Hematopoietic multipotent progenitor cell treated with erythropoietin and hydrocortisone succinate and interleukin-3 and kit ligand, for 17 days (in vitro differentiated cells): Measurements from ENCODE around the gene STAC2.

Source experiments
- DNase-seq: peaks from one replicate; pipeline ENCODE4 v3.0.0-alpha.2; 2015; ENCODE audit warnings: low spot score

Gene STAC2

DNA sequence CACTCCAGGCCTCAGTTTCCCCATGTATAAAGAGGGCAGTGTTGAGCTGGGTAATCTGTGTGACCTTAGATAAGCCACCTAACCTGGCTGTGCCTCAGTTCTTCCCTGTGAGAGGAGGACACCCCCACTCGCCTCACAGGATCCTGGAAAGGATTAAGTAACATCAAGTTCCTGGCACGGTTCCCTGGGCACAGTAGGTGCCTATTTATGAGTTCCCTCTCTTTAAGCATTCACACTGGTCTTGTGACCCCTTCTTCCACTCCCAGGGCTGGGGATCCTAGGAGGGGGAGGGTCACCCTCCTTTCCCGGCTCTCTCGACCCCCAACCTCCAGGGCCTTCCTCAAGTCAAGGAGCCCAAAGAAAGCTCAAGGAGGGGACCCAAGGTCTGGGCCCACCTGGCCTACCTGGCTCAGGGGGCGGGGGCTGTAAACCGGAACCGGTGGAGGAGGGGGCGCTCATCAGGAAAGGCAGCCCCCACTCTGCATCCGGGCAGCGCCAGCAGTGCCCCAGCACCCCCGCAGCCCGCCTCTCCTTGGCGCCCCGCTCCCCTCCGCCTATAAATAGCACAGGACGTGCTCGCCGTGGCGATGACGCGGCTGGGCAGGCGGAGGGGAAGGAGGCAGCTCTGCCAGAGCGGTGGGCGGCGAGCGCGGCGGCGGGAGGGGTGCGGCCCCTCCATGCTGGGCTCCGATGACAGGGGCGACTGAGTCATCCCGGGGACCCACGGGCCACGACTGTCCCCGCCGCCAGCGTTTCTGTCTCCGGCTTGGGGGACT is 16.2 kb downstream of the STAC2 start:
- no peak for DNase-seq

DNA sequence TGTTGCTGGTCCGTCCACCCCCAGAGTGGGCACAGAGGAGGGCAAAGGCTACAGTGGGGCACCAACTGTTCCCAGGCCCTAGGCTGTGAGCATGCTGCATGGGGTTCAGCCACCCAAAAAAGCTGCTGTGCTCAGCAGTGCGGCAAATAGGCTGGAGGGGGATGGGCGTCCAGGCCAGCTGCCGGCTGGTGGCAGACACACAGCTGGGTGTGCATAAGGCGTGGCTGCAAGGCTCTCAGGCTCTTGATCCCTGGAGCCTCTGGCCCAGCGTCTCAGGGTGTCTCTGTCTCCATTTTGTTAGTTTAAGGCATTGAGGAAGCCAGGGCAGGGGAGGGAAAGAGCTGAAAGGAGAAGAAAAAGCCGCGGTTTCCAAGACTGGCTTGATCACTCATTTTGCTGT is 16.9 kb downstream of the STAC2 start:
- no peak for DNase-seq

- DNase-seq: no peak
Measured at GRCh38 chr17:39208136-39208535, 17.6 kb downstream of the STAC2 start.

DNA sequence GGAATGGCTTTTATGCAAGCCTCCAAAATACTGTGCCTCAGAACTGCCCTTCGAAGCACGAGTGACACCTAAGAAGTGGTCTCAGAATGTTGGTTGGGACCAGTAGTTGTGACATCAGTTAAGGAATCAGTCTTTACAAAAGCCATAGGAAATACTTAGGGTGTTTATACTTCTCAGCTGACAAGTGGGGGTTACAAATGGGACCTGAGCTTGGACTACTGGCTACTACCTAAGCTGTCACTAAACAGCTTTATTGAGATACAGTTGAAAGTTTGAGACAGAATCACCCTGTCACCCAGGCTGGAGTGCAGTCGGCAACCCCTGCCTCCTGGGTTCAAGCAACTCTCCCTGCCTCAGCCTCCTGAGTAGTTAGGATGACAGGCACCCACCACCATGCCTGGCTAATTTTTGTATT is 20.6 kb downstream of the STAC2 start:
- DNase-seq: no peak

DNA sequence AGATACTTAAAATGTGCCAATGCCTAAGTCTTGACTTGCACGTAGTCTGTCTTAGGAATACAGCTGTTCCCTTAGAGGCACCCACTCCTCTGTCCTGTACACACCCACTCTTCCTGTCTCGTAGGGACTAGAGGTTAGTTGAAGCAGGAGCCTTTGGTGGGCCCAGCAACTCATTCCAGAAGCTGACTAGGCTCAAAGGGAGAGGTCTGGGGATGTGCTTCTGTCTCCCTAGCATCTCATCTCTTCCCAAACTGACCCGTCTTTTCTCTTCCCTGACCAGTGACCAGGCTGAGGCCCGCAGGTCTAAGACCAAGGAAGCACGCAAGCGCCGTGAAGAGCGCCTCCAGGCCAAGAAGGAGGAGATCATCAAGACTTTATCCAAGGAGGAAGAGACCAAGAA is 21.5 kb downstream of the STAC2 start:
- DNase-seq: no peak

DNA sequence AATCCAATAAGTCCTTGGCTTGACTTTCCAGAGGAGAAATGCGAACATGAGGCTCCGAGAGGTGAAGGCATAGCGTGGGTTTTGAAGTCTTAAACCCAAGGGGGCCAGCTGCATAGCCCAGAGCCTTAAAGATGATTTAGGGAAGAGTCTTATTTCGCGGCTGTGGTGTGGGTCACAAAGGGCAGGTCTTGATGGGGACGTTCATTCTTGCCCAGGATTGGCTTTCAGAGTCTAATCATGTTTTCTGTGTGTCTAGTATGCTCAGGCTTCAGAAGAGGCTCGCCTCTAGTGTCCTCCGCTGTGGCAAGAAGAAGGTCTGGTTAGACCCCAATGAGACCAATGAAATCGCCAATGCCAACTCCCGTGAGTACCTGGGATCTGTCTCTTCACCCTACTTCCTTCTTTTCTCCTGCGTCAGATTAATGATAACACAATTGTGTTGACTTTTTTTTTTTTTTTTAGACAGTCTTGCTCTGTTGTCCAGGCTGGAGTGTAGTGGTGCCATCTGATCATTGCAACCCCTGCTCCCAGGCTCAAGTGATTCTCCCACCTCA is 24.7 kb downstream of the STAC2 start:
- DNase-seq: no peak

DNA sequence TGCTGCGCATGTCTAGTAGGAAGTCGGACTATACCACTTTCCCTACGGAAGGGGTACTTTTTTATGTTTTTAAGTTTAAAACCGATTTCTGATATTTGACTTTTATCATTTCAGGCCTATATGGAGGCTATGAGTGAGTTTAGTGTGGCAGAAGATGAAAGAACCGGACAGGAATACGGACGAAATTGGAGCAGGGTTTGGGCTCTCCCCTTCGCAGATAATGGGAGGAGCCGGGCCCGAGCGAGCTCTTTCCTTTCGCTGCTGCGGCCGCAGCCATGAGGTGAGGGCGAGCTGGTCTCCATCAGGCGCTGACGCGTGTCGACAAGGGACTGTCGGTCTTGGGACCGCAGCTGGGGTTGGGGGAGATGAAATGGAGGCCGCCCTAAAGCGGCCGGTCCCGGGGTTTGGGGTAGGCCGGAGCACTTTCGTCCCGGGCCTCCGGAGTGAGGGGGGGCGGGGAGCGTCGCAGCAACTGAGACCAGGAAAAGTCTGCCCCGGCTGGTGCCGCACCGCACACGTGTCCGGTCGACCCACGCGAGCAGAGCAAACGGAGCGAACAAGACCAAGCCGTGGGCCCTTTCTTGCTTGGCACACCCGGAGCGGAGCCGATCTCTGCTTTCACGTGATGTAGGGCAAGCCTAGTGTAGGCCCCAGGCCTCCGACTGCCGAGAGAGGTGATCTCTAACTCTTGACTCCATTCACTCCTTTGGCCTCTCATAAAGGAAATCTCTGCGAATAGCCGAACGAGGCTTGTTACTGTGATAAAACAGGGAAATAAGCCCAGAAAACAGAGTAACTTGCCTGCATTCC is 25.5 kb downstream of the STAC2 start, which contains the start of gene RPL19:
RPL19 (plus strand) TSS at position 214 of the 810 bp plus-strand sequence; CDS start at position 276, 62 bp downstream.
- DNase-seq: peak; percentile 97

GRCh38 chr17:39199820-39200069 is 26.0 kb downstream of the STAC2 start:
- DNase-seq: no peak

GRCh38 chr17:39198186-39198566 is 27.6 kb downstream of the STAC2 start:
- DNase-seq: no peak

GRCh38 chr17:39197380-39198185 is 28.2 kb downstream of the STAC2 start, which contains the start of gene CACNB1:
TSS of gene CACNB1 (minus strand) at chr17:39197669. CDS start at chr17:39197495, 174 bp downstream.
- DNase-seq: no peak

- no peak for DNase-seq
Measured at GRCh38 chr17:39196808-39197291, 28.9 kb downstream of the STAC2 start.

- no peak for DNase-seq
Measured at GRCh38 chr17:39196241-39196807, 29.4 kb downstream of the STAC2 start.

DNA sequence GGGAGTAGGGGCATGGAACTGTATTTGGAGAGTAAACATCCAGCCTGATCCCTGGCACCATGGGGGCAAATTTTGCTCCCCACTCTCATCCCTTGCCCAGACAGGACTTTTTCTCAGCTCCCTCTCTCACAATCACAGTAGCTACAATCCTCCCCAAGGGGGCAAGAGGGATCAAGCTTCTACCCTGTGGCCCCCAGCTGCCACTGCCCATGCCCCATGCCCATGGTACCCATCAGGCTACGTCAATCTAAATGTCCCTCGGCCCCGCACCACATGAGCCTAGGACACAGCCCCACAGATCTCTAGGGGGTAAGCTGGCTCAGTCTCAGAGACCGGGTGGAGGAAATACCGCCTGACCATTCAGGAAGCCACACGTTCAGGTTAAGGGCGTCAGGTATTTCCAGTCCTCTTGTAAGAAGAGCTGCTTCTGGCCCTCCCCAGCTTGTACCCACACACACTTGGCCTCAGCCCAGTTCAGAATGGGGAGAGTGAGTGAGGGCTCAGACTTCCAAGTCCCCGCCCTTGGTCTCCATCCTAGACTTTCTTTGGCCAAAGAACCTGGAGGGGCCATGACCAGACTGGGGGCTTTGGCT is 30.1 kb downstream of the STAC2 start:
- no peak for DNase-seq

- no peak for DNase-seq
Measured at GRCh38 chr17:39194985-39195524, 30.7 kb downstream of the STAC2 start.

- DNase-seq: no peak
Measured at GRCh38 chr17:39194089-39194984, 31.4 kb downstream of the STAC2 start.

GRCh38 chr17:39193346-39193745 is 32.4 kb downstream of the STAC2 start:
- no peak for DNase-seq

GRCh38 chr17:39192901-39193300 is 32.8 kb downstream of the STAC2 start:
- no peak for DNase-seq

GRCh38 chr17:39191750-39192510 is 33.8 kb downstream of the STAC2 start:
- DNase-seq: no peak

DNA sequence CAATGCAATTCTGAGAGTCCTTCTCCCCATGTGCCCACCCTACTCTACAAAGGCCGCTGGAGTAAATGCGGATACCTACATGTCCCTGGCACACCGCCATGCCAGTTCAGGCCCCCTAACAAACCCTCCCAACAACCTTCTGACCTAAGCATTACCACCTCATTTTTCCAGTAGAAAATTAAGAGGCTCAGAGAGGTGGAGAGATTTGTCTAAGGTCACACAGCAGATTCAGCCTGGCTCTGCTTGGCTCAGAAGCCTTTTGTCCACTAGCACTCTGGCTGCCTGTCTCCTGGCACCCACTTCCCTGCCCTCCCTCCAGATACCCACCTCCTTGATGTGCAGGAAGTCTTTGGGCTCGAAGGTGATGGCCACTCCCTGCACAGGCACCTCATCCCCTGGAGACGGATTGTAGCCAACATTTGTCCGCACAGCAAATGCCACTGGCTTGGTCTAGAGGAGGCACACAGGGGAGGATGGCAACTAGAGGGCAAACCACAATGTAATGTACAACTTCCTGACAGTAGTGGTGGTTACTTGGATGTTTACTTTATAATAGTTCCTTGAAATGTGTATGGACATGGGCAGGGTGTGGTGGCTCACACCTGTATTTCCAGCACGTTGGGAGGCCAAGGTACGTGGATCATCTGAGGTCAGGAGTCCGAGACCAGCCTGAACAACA is 38.5 kb downstream of the STAC2 start:
- no peak for DNase-seq
